HepG2 (cell line): Measurements from ENCODE around the gene PROC. TPM values are rescaled to one million over a fixed set of nuclear protein-coding genes. Genes with fewer than 3 reads are reported as not detected.

ENCODE experiments used
- ATF7-NPFF ChIP-seq: sonication (generic); formaldehyde crosslinking; IDR thresholded peaks from 2 replicates; pipeline ENCODE4 v1.8.1; 2023; ENCODE audit warnings: mild to moderate bottlenecking, low read depth, missing genetic modification reagents, moderate library complexity
- CBFB ChIP-seq: sonication (generic); formaldehyde crosslinking; IDR thresholded peaks from 2 replicates; pipeline ENCODE4 v1.4.0; 2020; ENCODE audit warnings: missing genetic modification reagents
- FOXP1 ChIP-seq, 2 experiments: fragments of 450-650 bp in 1 of 2; IDR thresholded peaks; 2 replicates each; pipeline ENCODE4 v1.6.1; 2017 to 2018; ENCODE audit warnings: antibody characterized with exemption in 1 of 2
- GATAD2A ChIP-seq: IDR thresholded peaks from 2 replicates; pipeline ENCODE4 v1.6.1; 2016
- GLI4 ChIP-seq: sonication (generic); formaldehyde crosslinking; IDR thresholded peaks from 2 replicates; pipeline ENCODE4 v1.5.1; 2020; ENCODE audit warnings: missing genetic modification reagents, mild to moderate bottlenecking, moderate library complexity, borderline replicate concordance
- HIC2 ChIP-seq: sonication (generic); formaldehyde crosslinking; IDR thresholded peaks from 2 replicates; pipeline ENCODE4 v1.9.0; 2022; ENCODE audit warnings: low read depth, missing genetic modification reagents
- HIVEP1 ChIP-seq: sonication (generic); formaldehyde crosslinking; IDR thresholded peaks from 2 replicates; pipeline ENCODE4 v1.4.0; 2020; ENCODE audit warnings: mild to moderate bottlenecking, missing genetic modification reagents
- HMGA1 ChIP-seq: sonication (generic); formaldehyde crosslinking; conservative IDR thresholded peaks from 2 replicates; pipeline ENCODE4 v1.4.0; 2020; ENCODE audit warnings: missing genetic modification reagents
- IRX3 ChIP-seq: sonication (generic); formaldehyde crosslinking; IDR thresholded peaks from 2 replicates; pipeline ENCODE4 v1.8.1; 2023; ENCODE audit warnings: mild to moderate bottlenecking, low read depth, missing genetic modification reagents, borderline replicate concordance
- JDP2 ChIP-seq: sonication (generic); formaldehyde crosslinking; IDR thresholded peaks from 2 replicates; pipeline ENCODE4 v1.8.1; 2022; ENCODE audit warnings: missing genetic modification reagents, borderline replicate concordance
- KLF6 ChIP-seq: IDR thresholded peaks from 2 replicates; pipeline ENCODE4 v1.8.0; 2016; ENCODE audit warnings: missing biosample characterization, missing genetic modification reagents
- MAFF ChIP-seq: IDR thresholded peaks from 2 replicates; pipeline ENCODE4 v1.6.1; 2011; ENCODE audit warnings: low read depth, low read length, improper control_type of control experiment
- MAFG ChIP-seq: sonication (generic); formaldehyde crosslinking; IDR thresholded peaks from 2 replicates; pipeline ENCODE4 v1.5.1; 2020; ENCODE audit warnings: mild to moderate bottlenecking, missing genetic modification reagents
- MXD4 ChIP-seq: IDR thresholded peaks from 2 replicates; pipeline ENCODE4 v1.6.1; 2016; ENCODE audit warnings: mild to moderate bottlenecking, missing biosample characterization, missing genetic modification reagents
- ZMYM4 ChIP-seq: sonication (generic); formaldehyde crosslinking; IDR thresholded peaks from 2 replicates; pipeline ENCODE4 v1.8.1; 2023; ENCODE audit warnings: mild to moderate bottlenecking, missing genetic modification reagents
- ZNF501 ChIP-seq: sonication (generic); formaldehyde crosslinking; IDR thresholded peaks from 2 replicates; pipeline ENCODE4 v1.5.1; 2020; ENCODE audit warnings: mild to moderate bottlenecking, moderate library complexity, missing genetic modification reagents
- ZNF7 ChIP-seq: IDR thresholded peaks from 2 replicates; pipeline ENCODE4 v1.6.1; 2016; ENCODE audit warnings: missing biosample characterization, missing genetic modification reagents
- ZNF749 ChIP-seq: sonication (generic); formaldehyde crosslinking; IDR thresholded peaks from 2 replicates; pipeline ENCODE4 v1.8.0; 2022; ENCODE audit warnings: mild to moderate bottlenecking, missing genetic modification reagents, moderate library complexity, borderline replicate concordance
- ZNF773 ChIP-seq: sonication (generic); formaldehyde crosslinking; IDR thresholded peaks from 2 replicates; pipeline ENCODE4 v1.4.0; 2020; ENCODE audit warnings: missing genetic modification reagents, borderline replicate concordance
- ZNF777 ChIP-seq: sonication (generic); formaldehyde crosslinking; IDR thresholded peaks from 2 replicates; pipeline ENCODE4 v1.4.0; 2020; ENCODE audit warnings: missing genetic modification reagents
- polyA plus RNA-seq, 8 experiments: library from polyadenylated mRNA; depleted of rRNA in 3 of 8; stranded (reverse) in 7 of 8; unstranded in 1 of 8; fragments of >200 nt; fragmentation: Illumina TruSeq in 4 of 8; extraction: Trizol in 4 of 8; gene quantifications; 2 replicates each; pipeline versions ENCODE4 v1.2.1 to v1.2.3, GENCODE V29; 2011 to 2016; ENCODE audit warnings: low read depth in 4 of 8, missing spikeins in 1 of 8, mixed read lengths in 1 of 8; ENCODE audit not compliant: insufficient read depth in 1 of 8
- total RNA-seq, 5 experiments: library from RNA; depleted of rRNA; stranded (reverse); fragments of >200 nt; fragmentation: Illumina TruSeq; extraction: Trizol; gene quantifications; 2 replicates each; pipeline ENCODE4 v1.2.3, GENCODE V29; 2016; ENCODE audit warnings: low read depth in 1 of 5
- TF ChIP-seq, protein P1 (sequence below): sonication (generic); formaldehyde crosslinking; IDR thresholded peaks from 2 replicates; pipeline ENCODE4 v1.9.0; 2022; ENCODE audit warnings: missing genetic modification reagents, mild to moderate bottlenecking, borderline replicate concordance
- TF ChIP-seq, protein P2 (sequence below): sonication (generic); formaldehyde crosslinking; IDR thresholded peaks from 2 replicates; pipeline ENCODE4 v1.8.1; 2023; ENCODE audit warnings: mild to moderate bottlenecking, moderate library complexity, missing genetic modification reagents
- TF ChIP-seq, protein P3 (sequence below): sonication (generic); formaldehyde crosslinking; IDR thresholded peaks from 2 replicates; pipeline ENCODE4 v1.5.0; 2020; ENCODE audit warnings: mild to moderate bottlenecking, missing genetic modification reagents

The PROC gene
- total and polyA plus RNA-seq, 2 of the 13 experiments (the other 11 are each of a cell fraction or from before 2014, with no cell fraction given) = 134 to 185 TPM

- TF ChIP-seq HMGA1 (CRISPR knock-in tag) (no peak), MXD4 (CRISPR knock-in tag) (no peak; the same call in none of the 2 replicates), HIVEP1 (CRISPR knock-in tag) (peak; percentile 84), GLI4 (CRISPR knock-in tag) (no peak), HIC2 (CRISPR knock-in tag) (peak; percentile 60), FOXP1 (IDR thresholded peaks at IDR 0.05) (no peak), FOXP1 (CRISPR knock-in tag; IDR thresholded peaks at IDR 0.05) (no peak), ZNF773 (CRISPR knock-in tag) (no peak; the same call in 1 of the 2 replicates), MAFF (peak; percentile 61; the same call in 1 of the 2 replicates), JDP2 (CRISPR knock-in tag) (no peak; the same call in 1 of the 2 replicates), GATAD2A (CRISPR knock-in tag) (peak; percentile 13; the same call in 1 of the 2 replicates), CBFB (CRISPR knock-in tag) (0 out of 2 replicates have a peak, but pooled peaks have one; percentile 25), ZNF749 (0 out of 2 replicates have a peak, but pooled peaks have one; percentile 52), IRX3 (CRISPR knock-in tag) (no peak; the same call in 1 of the 2 replicates), KLF6 (CRISPR knock-in tag) (no peak), MAFG (CRISPR knock-in tag) (peak; percentile 90; the same call in 1 of the 2 replicates), ZMYM4 (CRISPR knock-in tag) (peak; percentile 44; the same call in 1 of the 2 replicates), ZNF501 (no peak), ZNF777 (CRISPR knock-in tag) (peak; percentile 89), ZNF7 (CRISPR knock-in tag) (no peak), ATF7-NPFF (CRISPR knock-in tag) (peak; percentile 83)
- TF ChIP-seq, protein P1, sequence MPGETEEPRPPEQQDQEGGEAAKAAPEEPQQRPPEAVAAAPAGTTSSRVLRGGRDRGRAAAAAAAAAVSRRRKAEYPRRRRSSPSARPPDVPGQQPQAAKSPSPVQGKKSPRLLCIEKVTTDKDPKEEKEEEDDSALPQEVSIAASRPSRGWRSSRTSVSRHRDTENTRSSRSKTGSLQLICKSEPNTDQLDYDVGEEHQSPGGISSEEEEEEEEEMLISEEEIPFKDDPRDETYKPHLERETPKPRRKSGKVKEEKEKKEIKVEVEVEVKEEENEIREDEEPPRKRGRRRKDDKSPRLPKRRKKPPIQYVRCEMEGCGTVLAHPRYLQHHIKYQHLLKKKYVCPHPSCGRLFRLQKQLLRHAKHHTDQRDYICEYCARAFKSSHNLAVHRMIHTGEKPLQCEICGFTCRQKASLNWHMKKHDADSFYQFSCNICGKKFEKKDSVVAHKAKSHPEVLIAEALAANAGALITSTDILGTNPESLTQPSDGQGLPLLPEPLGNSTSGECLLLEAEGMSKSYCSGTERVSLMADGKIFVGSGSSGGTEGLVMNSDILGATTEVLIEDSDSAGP (CRISPR knock-in tag) = peak; percentile 82; the same call in 1 of the 2 replicates
- TF ChIP-seq, protein P2, sequence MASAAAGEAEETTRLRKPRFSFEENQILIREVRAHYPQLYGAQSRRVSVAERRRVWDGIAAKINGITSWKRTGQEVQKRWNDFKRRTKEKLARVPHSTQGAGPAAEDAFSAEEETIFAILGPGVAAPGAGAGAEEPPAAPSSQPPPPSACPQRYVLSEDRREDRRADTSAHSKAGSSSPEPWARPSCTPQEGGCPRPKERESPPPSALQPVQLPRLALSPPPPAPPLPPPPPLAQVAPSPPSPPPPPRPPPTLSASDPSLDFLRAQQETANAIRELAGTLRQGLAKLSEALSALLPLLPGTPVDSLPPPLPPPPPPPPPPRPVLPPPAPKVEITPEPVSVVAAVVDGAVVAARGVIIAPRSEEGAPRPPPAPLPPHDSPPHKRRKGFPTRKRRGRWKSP = peak; percentile 36; the same call in 1 of the 2 replicates
- TF ChIP-seq, protein P3, sequence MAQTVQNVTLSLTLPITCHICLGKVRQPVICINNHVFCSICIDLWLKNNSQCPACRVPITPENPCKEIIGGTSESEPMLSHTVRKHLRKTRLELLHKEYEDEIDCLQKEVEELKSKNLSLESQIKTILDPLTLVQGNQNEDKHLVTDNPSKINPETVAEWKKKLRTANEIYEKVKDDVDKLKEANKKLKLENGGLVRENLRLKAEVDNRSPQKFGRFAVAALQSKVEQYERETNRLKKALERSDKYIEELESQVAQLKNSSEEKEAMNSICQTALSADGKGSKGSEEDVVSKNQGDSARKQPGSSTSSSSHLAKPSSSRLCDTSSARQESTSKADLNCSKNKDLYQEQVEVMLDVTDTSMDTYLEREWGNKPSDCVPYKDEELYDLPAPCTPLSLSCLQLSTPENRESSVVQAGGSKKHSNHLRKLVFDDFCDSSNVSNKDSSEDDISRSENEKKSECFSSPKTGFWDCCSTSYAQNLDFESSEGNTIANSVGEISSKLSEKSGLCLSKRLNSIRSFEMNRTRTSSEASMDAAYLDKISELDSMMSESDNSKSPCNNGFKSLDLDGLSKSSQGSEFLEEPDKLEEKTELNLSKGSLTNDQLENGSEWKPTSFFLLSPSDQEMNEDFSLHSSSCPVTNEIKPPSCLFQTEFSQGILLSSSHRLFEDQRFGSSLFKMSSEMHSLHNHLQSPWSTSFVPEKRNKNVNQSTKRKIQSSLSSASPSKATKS (CRISPR knock-in tag) = no peak
These were observed 10.0 kb upstream of the PROC start (continued) for GRCh38 chr2:127408004-127408806.
